Activated CD8-positive, alpha-beta memory T cell treated with anti-CD3 and anti-CD28 coated beads, Interleukin-2, amount 10 ng/mL, durations not matched to agents 7 days and 5 days (primary cell): ENCODE measurements around the gene NFILZ. TPM values are rescaled to one million over a fixed set of nuclear protein-coding genes. Genes with fewer than 3 reads are reported as not detected.

ENCODE experiments used
- ATAC-seq: fragments of 150-1000 bp; cut with Tn5 transposase; one replicate; pipeline ENCODE4 v1.10.0; 2021; ENCODE audit warnings: moderate library complexity
- CTCF ChIA-PET: fragments of 350-600 bp; sonication (Branson Sonifier 250); formaldehyde crosslinking; loops from one replicate; lab custom pipeline; 2021; ENCODE audit warnings: antibody characterized with exemption; lab: Charles Lee
- DNase-seq: peaks from one replicate; pipeline ENCODE4 v3.0.0-alpha.2; 2020
- H3K27ac Mint-ChIP-seq: one replicate; pipeline ENCODE4 v1.8.0; 2021; ENCODE audit warnings: mild to moderate bottlenecking, mixed read lengths
- H3K27me3 Mint-ChIP-seq: one replicate; pipeline ENCODE4 v1.8.0; 2021; ENCODE audit warnings: mixed read lengths
- H3K36me3 Mint-ChIP-seq: one replicate; pipeline ENCODE4 v1.8.0; 2021; ENCODE audit warnings: mild to moderate bottlenecking, mixed read lengths
- H3K4me1 Mint-ChIP-seq: one replicate; pipeline ENCODE4 v1.8.0; 2021; ENCODE audit warnings: mixed read lengths
- H3K4me3 Mint-ChIP-seq: one replicate; pipeline ENCODE4 v1.8.0; 2021; ENCODE audit warnings: mild to moderate bottlenecking, moderate library complexity, mixed read lengths
- H3K9me3 Mint-ChIP-seq: one replicate; pipeline ENCODE4 v1.8.0; 2022; ENCODE audit warnings: low read depth, mixed read lengths
- total RNA-seq, 2 experiments: library from RNA; stranded (reverse); gene quantifications; one replicate each; pipeline ENCODE4 v1.2.3, GENCODE V29; 2021

Gene NFILZ
- total RNA-seq, 2 experiments from 2014 or later, result not detected

DNA sequence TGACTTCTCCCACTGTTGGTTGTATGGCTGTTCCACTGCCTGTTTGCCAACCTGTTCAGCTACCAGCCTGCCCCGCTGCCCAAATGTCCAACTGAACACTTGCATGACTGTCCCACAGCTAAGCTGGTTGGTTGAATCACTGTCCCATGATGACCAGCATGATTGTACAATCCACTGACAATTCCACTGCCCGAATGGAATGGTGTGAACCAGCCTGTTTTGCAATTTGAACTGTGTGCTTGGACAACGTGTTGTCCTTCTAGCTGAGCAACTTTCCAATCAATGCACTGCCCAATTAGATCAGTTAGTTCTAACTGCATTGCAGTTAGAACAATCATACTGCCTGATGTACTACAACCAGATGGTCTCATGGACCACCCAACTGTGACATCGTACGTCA is 28.6 kb upstream of the NFILZ start:
- CTCF ChIA-PET, result no interaction called here
- Mint-ChIP-seq H3K27ac (no peak overlapping the region), H3K4me3 (no peak overlapping the region), H3K27me3 (no peaks in the 10 kb centered on the region), H3K9me3 (peaks cover 2% of the 10 kb centered on the region), H3K4me1 (no peaks in the 10 kb centered on the region), H3K36me3 (peaks cover 2% of the 10 kb centered on the region)
- ATAC-seq, result no peak
- no peak for DNase-seq

DNA sequence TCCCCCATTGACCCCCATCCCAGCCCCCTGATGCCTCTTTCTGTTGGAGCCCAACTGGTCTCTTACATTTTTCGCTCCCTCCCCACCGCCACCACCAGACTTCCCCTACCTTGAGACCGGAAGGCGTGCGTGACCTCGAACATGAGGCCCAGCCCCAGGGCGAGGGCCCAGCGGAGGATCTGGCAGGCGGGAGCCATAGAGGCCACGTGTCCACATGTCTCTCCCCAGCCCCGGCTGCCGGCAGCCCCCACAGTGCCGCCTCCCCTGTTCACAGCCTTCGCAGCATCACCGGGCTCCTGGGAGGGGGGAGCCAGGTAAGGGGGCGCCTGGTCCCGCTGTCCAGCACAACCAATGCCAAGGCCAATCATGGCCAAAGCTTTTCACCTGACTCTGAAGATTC is 24.9 kb upstream of the NFILZ start:
- H3K9me3 Mint-ChIP-seq, result peaks cover 2% of the 10 kb centered on the region
- peaks cover 2% of the 10 kb centered on the region for H3K36me3 Mint-ChIP-seq
- no peak overlapping the region for H3K27ac Mint-ChIP-seq
- peaks cover 12% of the 10 kb centered on the region for H3K4me1 Mint-ChIP-seq
- H3K27me3 Mint-ChIP-seq, result peaks cover 8% of the 10 kb centered on the region
- no peak for ATAC-seq
- no peak for DNase-seq
- H3K4me3 Mint-ChIP-seq, result no peak overlapping the region
- CTCF ChIA-PET, result interaction anchor here (2.4 kb wide), 1 partner anchor 27 kb away, joined by 5 read pairs; no protein-coding TSS in a partner anchor

DNA sequence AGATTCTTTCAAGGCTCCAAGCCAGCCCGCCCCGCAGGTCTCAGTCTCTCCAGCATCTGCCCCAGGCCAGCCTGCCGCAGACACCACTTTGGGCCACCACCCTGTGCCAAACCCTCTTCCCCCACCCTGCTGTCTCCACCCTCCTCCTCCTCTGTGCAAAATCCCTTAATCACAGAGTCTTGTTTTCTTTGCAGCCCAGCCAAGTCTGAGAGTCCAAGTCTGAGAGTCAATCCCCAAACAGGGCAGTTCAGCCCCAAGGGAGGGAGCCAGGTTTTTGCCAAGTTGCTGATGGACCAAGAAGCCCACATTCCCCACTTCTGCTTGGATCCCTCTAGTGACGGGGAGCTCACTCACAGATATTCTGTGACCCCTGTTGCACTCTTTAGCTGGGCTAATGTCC is 23.0 kb upstream of the NFILZ start:
- H3K4me3 Mint-ChIP-seq, result no peak overlapping the region
- ATAC-seq (no peak), DNase-seq (no peak)
- H3K36me3 Mint-ChIP-seq, result peaks cover 2% of the 10 kb centered on the region
- peaks cover 8% of the 10 kb centered on the region for H3K27me3 Mint-ChIP-seq
- H3K27ac Mint-ChIP-seq, result no peak overlapping the region
- H3K9me3 Mint-ChIP-seq, result peaks cover 2% of the 10 kb centered on the region
- peaks cover 12% of the 10 kb centered on the region for H3K4me1 Mint-ChIP-seq
- CTCF ChIA-PET, result interaction anchor here (1.1 to 2.4 kb wide), 2 partner anchors 26 to 29 kb away, joined by 3 to 5 read pairs; no protein-coding TSS in a partner anchor

DNA sequence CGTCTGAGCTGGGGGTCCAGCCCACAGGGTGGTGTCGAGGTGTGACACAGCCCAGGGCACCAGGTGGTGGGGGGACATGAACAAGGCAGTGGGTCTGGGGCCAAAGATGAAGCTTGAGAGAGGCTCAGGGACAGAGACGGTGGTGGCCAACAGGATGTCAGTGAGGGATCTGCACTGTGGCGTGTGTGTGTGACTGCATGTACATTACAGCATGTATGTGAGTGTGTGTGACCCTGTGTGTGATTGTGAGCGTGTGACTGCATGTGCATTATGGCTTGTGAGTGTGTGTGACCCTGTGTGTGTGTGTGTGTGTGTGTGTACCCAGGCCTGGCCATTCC is 21.5 kb upstream of the NFILZ start:
- Mint-ChIP-seq H3K27me3 (peaks cover 8% of the 10 kb centered on the region), H3K9me3 (no peaks in the 10 kb centered on the region), H3K27ac (no peak overlapping the region), H3K4me3 (no peak overlapping the region), H3K4me1 (peaks cover 12% of the 10 kb centered on the region), H3K36me3 (peaks cover 2% of the 10 kb centered on the region)
- DNase-seq, result no peak
- ATAC-seq, result no peak
- CTCF ChIA-PET, result no interaction called here

DNA sequence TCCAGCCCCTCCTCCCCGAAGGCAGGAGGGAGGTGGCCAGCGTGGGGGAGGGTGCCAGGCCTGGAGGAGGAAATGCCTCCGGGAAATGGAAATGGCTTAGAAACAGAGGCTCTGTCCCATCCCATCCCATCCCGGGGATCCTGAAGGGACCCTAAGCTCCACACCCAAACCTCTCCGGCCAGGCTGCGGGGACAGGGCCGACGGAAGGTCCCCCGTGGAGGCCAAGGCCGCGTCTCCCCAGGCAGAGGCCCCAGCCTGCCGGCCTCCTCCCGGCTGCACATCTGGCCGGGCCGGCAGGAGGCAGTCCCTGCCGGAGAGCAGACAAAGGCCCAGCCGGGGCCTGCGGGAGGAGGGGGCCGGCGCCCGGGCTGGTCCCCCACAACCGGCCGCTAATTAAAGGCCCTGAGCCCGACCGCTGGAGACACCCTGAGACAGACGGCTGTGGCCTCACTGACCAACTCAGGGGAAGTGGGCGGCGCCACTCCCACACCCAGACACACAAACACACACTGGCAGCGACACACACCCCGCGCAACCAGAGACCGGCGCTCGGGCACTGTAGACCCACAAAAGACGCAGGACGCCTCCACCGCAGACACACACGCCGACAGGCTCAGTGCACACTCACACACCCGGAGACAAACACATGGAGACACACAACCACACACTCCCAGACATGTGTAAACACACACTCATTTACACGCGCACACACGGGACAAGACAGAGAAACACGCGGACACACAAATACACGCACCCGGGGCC is 21.0 kb upstream of the NFILZ start:
- no peak for DNase-seq
- ATAC-seq, result peak; percentile 28
- Mint-ChIP-seq H3K27me3 (peaks cover 8% of the 10 kb centered on the region), H3K36me3 (peaks cover 2% of the 10 kb centered on the region), H3K27ac (peak overlapping the region; percentile 10), H3K9me3 (no peaks in the 10 kb centered on the region), H3K4me3 (peak overlapping the region; percentile 64), H3K4me1 (peaks cover 12% of the 10 kb centered on the region)
- CTCF ChIA-PET, result no interaction called here

DNA sequence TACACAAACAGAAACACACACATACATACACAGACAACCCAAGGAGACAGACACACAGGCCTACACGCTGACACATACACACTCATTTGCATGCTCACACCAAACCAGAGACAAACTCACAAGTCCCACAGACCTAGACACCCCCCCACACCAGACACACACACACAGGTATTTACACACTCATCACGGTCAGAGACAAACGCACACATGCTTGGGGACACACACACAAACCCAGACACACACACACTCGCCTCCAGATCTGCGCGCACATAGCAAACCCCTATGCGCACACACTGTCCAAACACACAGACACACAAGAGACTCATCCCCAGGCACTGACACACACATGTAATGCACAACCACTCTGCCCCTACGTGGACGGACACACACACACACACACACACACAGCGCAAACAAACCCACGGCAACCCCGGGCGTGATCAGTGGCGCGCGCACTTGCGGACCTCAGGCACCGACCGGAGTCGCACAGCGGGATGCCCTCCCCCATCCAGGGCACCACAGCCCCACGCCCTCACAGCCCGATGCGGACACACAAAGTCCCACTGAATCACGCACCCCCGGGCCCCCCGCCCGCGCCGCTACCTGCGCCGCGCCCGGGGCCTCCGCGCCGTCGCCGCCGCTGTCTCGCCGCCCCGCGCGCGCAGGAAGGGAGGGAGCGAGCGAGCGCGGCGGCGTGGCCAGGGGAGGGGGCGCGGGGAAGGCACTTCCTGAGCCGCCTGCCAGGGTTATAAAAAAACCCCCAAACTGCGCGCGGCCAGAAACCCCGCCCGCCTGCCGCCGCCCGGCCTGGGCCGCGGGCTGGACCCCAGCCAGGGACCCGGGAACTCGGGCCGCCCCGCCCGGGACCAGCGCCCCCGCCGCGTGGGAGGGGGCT is 20.1 kb upstream of the NFILZ start, which contains the start of gene ADAMTS10:
Gene ADAMTS10 (minus strand): TSS at position 675 of the 895 bp plus-strand sequence. CDS start 5,005 bp downstream, outside the sequence.
- H3K4me1 Mint-ChIP-seq, result peaks cover 12% of the 10 kb centered on the region
- no peaks in the 10 kb centered on the region for H3K36me3 Mint-ChIP-seq
- H3K9me3 Mint-ChIP-seq, result no peaks in the 10 kb centered on the region
- DNase-seq (no peak), ATAC-seq (peak; percentile 37)
- peak within 1 kb of the TSS; percentile 64 for H3K4me3 Mint-ChIP-seq
- peak within 1 kb of the TSS; percentile 10 for H3K27ac Mint-ChIP-seq
- peaks cover 8% of the 10 kb centered on the region for H3K27me3 Mint-ChIP-seq
- CTCF ChIA-PET, result no interaction called here

DNA sequence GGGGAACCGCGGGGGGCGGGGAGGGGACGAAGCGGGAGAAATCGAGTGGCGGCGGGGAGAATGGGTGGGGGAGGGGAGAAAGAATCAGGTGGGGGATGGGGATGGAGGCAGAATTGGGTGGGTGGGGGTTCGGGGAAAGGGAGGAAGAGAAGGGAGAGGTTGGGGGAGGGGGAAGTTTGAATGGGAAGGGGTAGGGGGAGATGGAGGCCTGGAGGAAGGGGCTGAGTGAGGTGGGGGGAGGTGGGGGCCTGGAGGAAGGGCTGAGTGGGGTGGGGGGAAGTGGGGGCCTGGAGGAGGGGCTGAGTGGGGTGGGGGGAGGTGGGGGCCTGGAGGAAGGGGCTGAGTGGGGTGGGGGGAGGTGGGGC is 19.5 kb upstream of the NFILZ start:
- no peak overlapping the region for H3K27ac Mint-ChIP-seq
- peaks cover 11% of the 10 kb centered on the region for H3K27me3 Mint-ChIP-seq
- DNase-seq, result no peak
- H3K9me3 Mint-ChIP-seq, result no peaks in the 10 kb centered on the region
- ATAC-seq, result no peak
- no peak overlapping the region for H3K4me3 Mint-ChIP-seq
- H3K36me3 Mint-ChIP-seq, result no peaks in the 10 kb centered on the region
- peaks cover 15% of the 10 kb centered on the region for H3K4me1 Mint-ChIP-seq
- CTCF ChIA-PET, result interaction anchor here (1.5 kb wide), 1 partner anchor 31 kb away, joined by 4 read pairs; no protein-coding TSS in a partner anchor

DNA sequence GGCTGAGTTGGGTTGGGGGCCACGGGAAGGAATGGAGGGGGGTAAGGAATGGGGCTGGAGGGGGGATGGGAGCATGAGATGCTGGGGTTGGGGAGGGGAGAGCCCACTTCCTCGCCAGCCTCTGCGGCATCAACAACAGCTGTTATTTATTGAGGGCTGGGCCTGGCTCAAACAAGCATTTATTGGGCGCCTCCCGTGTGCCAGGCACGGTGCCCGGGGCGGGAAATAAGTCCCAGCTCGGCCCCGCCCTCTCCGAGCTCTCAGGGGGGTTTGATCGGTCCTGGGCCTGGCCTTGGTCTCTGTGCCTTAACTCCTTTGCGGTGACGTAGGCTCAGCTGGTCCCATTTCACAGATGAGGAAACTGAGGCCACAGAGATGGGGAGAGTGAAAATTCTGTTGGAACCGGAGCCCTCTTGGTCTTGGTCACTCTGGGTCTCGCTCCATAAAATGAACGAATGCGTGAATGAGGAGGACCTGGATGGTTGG is 19.0 kb upstream of the NFILZ start:
- CTCF ChIA-PET, result interaction anchor here (1.5 kb wide), 1 partner anchor 30 kb away, joined by 4 read pairs; no protein-coding TSS in a partner anchor
- peaks cover 15% of the 10 kb centered on the region for H3K4me1 Mint-ChIP-seq
- no peaks in the 10 kb centered on the region for H3K9me3 Mint-ChIP-seq
- no peak for DNase-seq
- H3K36me3 Mint-ChIP-seq, result no peaks in the 10 kb centered on the region
- peaks cover 12% of the 10 kb centered on the region for H3K27me3 Mint-ChIP-seq
- no peak overlapping the region for H3K4me3 Mint-ChIP-seq
- no peak for ATAC-seq
- H3K27ac Mint-ChIP-seq, result no peak overlapping the region

DNA sequence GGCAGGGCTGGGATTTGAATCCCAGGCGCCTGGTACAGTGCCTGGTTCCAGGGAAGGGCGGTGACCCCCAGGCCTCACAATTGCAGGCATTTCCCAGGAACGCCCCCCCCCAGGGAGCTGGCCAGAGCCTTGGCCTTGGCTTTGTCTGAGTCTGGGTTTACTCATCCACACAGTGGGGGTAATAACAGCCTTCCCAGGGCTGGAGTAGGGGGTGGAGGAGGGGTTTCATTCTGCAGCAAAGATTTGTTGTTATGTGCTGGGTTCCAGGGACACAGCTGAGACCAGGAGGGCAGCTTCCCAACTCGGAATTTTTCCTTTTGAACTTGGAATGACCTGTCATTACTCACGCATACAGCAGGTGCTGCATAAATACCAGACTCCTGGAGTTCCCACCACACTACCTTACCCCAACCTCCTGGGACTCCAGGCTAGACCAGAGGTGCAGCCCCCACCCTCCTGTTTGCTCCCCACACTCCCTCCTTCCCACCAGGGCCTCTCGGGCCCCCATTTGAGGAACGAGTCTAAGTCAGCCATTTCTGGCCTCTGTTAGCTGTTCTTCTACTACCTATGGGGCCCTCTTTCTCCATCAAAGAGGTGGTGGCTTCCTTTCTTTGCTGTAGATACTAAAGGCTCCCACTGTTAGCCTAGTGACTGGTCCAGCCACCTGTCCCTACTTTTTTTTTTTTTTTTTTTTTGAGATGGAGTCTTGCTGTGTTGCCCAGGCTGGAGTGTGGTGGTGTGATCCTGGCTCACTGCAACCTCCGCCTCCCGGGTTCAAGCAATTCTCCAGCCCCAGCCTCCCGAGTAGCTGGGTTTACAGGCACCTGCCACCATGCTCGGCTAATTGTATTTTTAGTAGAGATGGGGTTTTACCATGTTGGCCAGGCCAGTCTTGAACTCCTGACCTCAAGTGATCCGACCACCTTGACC is 18.3 kb upstream of the NFILZ start:
- H3K27ac Mint-ChIP-seq, result no peak overlapping the region
- ATAC-seq (no peak), DNase-seq (no peak)
- no peaks in the 10 kb centered on the region for H3K36me3 Mint-ChIP-seq
- no peak overlapping the region for H3K4me3 Mint-ChIP-seq
- CTCF ChIA-PET, result interaction anchor here (1.5 to 2.0 kb wide), 3 partner anchors 30 to 82 kb away, joined by 3 to 5 read pairs (median 4); no protein-coding TSS in a partner anchor
- H3K27me3 Mint-ChIP-seq, result peaks cover 12% of the 10 kb centered on the region
- H3K9me3 Mint-ChIP-seq, result no peaks in the 10 kb centered on the region
- peaks cover 15% of the 10 kb centered on the region for H3K4me1 Mint-ChIP-seq

DNA sequence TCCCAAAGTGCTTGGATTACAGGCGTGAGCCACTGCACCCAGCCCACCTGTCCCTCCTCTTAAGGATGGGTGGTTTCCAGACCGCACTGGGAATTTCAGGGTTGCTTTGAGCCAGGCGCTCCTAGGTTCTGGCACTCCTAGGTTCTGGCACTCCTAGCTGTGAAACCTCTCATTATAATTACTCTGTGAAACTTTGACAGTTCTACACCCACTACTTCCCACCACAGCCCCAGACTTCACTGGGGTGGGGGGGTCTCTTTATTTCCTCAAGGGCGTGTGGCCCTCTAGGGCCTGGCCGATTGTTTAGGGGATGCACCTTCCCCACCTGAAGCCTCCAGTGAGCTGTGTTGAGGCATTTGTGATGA is 17.6 kb upstream of the NFILZ start:
- no peak for DNase-seq
- H3K9me3 Mint-ChIP-seq, result no peaks in the 10 kb centered on the region
- no peak overlapping the region for H3K27ac Mint-ChIP-seq
- no peak overlapping the region for H3K4me3 Mint-ChIP-seq
- CTCF ChIA-PET, result interaction anchor here (0.7 to 2.0 kb wide), 6 partner anchors 29 to 669 kb away, joined by 3 to 7 read pairs (median 4); no protein-coding TSS in a partner anchor
- peaks cover 15% of the 10 kb centered on the region for H3K4me1 Mint-ChIP-seq
- peaks cover 12% of the 10 kb centered on the region for H3K27me3 Mint-ChIP-seq
- ATAC-seq, result no peak
- H3K36me3 Mint-ChIP-seq, result no peaks in the 10 kb centered on the region

DNA sequence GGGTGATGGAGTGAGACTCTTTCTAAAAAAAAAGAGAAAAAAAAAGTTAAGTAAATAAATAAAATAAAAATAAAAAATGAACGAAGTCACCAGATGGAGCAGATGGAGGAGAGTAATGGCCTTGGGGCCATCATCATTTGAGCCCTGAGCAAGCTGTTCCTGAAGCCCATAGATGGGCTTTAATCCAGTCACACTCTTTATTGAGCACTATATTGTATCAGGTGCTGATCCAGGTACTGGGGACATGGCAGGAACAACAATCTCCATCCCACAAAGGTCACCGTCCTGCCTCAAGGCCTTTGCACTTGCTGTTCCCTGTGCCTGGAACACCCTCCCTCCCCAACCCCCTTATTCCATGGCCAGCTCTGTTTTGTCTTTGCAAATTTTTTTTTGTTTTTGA is 16.0 kb upstream of the NFILZ start:
- no peak for DNase-seq
- Mint-ChIP-seq H3K4me3 (no peak overlapping the region), H3K27ac (no peak overlapping the region), H3K27me3 (peaks cover 12% of the 10 kb centered on the region), H3K9me3 (no peaks in the 10 kb centered on the region), H3K4me1 (peaks cover 11% of the 10 kb centered on the region), H3K36me3 (no peaks in the 10 kb centered on the region)
- CTCF ChIA-PET, result interaction anchor here (1.4 to 4.1 kb wide), 6 partner anchors 21 to 80 kb away, joined by 3 to 17 read pairs (median 8); no protein-coding TSS in a partner anchor
- no peak for ATAC-seq

DNA sequence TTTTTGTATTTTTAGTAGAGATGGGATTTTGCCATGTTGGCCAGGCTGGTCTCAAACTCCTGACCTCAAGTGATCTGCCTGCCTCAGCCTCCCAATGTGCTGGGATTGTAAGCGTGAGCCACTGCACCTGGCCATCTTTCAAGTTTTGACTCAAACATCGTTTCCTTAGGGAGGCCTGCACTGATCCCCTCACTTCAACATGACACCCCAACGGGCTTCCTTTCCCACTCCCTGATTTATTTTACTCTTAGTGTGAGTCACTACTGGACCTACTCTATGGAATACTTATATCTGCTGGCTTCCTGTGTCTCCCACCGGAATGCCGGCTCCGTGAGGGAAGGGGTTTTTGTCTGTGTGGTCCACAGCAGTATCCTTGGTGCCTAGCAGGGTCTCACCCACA is 15.4 kb upstream of the NFILZ start:
- Mint-ChIP-seq H3K4me3 (no peak overlapping the region), H3K9me3 (no peaks in the 10 kb centered on the region), H3K27me3 (peaks cover 7% of the 10 kb centered on the region), H3K4me1 (peaks cover 6% of the 10 kb centered on the region), H3K36me3 (no peaks in the 10 kb centered on the region), H3K27ac (no peak overlapping the region)
- CTCF ChIA-PET, result interaction anchor here (0.7 to 4.1 kb wide), 11 partner anchors 15 to 86 kb away, joined by 3 to 17 read pairs (median 6); partner anchors contain the start of gene MYO1F
- no peak for DNase-seq
- ATAC-seq, result no peak
